Measurements from ENCODE around the gene TSC2. TPM values are rescaled to one million over a fixed set of nuclear protein-coding genes. Genes with fewer than 3 reads are reported as not detected.
"Not testable (repeated sequence)": the region's sequence is repeated elsewhere in the genome, so short reads cannot be mapped to it uniquely, and the experiment has no call there.

Gene TSC2
- total RNA-seq, 1 donor = 71.1 TPM

DNA sequence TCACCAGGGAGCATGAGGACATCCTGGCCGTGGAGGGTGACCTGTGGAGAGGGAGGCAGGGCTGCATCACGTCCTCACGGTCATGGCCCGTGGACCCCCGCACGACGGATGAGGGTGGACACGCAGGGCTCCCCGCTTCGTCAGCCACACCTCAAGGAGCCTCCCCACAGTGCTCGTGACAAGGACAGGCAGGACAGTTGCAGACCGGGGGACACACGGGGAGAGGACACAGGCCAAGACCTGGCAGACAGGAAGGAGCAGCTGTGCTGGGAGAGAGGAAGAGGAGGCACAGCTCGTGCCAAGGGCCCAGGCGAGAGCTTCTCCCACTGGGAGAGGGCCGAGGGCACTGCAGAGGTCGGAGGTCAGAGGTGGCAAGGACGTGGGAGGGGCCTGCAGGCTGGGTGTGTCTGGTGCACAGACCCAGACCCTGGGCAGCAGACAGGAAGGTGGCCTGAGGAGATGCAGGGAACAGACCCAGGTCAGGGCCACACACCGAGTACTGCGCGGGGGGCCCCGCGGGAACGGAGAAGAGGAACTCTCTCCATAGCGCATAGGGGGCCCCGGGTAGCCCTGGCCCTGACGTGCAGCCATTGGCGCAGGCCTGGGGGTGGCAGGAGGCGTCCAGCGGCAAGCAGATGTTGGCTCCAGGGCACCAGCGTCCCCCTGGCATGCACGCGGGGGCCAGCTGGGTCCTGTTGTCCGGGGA is 67.3 kb downstream of the TSC2 start:
- DNase-seq (ENCODE audit: low read depth in 2 of 3, low spot score in 2 of 3) = not testable (repeated sequence)

DNA sequence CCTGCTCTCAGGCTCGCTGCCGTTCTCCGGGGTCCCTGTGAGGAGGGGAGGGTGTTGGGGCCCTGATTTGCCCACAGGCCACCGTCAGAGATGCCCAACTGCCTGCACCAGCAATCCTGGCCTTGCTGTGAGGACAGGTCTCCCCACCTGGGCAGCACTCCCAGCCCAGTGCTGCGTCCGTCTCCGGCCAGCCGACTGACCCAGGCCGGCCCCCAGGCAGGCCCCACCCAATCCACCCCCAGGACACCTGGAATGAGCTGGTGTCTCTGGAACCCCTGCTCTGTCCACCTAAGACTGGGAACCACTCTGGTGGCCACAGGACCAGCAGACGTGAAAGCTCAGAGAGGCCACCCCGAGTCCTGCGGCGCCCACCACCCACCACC is 67.8 kb downstream of the TSC2 start:
- no peak for DNase-seq (ENCODE audit: low read depth in 2 of 3, low spot score in 2 of 3)

DNA sequence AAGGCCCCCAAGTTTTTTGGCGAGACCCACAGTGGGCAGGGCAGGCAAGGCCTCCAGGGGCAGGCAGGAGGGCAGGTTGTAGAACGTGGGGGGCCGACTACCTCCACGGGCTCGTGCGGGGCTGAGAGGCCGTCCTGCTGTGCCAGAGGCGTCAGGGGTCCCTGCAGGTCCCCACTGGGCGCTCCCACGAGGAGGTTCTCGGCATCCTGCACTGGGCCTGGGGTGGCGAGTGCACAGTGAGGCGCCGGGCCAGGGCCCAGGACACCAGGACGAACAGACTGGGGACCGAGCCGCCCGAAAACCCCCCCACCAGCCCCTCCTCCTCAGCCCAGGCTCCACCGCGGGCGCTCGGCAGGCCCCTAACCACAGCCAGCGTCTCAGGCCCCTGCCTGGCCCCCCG is 68.6 kb downstream of the TSC2 start:
- not testable (repeated sequence) for DNase-seq (ENCODE audit: low read depth in 2 of 3, low spot score in 2 of 3)

DNA sequence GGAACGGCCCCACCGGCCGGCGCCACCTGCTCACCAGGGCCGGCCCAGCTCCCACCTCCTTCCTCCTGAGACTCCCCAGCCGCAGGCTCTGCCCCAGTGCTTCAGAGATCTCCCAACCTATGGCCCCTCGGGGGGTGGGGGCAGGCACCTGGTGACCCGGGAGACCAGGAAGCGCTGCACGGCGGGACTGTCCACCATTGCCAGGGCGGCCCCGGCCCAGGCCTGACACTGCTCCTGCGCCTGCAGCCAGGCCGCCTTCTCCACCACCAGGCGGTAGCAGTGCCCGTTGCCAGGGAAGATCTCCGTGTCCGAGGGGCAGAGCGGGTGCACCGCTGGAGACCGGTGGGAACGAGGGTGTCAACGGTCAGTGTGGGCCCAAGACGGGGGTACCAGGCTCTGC is 69.6 kb downstream of the TSC2 start:
- not testable (repeated sequence) for DNase-seq (ENCODE audit: low read depth in 2 of 3, low spot score in 2 of 3)

DNA sequence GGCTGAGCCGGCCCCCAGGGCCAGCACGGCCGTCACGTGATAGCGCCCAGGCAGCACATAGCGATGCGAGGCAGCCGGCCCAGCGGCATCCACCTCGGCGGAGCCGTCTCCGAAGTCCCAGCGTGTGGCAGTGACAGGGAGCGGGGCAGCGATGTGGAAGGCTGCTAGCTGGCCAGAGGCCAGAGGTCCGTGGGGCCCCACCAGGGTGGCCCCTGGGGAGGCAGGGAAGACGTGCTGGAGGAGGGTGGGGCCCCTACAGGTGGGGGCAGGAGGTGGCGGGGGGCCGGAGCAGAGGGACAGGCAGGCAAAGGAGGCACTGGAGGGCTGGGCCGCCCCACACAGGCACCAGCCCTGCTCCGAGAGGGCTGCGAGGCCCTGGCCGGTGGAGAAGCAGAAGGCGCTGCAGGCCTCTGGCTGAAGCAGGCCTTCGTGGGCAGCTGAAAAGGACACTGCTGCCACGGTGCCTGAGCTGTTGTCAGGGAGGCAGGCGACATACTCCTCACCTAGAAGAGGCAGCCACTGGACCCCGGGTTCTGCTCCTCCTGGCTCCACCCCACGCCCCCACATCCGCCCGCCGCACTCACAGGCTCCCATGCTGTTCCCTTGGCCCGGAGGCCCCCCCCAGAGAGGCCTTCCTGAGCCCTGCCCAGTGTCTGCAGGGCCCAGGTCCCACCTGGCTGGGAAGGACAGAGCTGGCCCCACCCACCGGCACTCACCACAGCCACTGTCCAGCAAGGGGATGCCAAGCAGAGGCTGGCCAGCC is 70.4 kb downstream of the TSC2 start:
- not testable (repeated sequence) for DNase-seq (ENCODE audit: low read depth in 2 of 3, low spot score in 2 of 3)

DNA sequence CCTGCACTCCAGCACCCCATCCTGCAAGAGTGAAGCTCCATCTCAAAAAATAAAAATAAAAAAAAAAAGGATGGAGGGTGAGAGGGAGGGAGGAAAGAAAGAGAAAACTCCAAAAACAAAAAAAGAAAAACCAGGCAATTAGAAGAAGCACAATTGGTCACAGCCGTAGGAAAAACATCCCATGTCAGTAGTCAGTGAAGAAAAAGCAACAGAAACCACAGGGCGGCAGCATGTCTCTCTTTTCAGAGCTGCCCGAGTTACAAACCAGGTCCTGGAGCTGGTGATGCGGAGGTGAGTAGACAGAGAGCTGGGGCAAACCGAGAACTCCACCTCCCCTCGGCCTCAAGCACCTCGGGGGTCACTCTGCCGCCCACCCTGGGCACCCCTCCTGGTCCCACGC is 73.5 kb downstream of the TSC2 start:
- peak in 2 of 3 donors; percentile 42 to 72 for DNase-seq (ENCODE audit: low read depth in 2 of 3, low spot score in 2 of 3)

DNA sequence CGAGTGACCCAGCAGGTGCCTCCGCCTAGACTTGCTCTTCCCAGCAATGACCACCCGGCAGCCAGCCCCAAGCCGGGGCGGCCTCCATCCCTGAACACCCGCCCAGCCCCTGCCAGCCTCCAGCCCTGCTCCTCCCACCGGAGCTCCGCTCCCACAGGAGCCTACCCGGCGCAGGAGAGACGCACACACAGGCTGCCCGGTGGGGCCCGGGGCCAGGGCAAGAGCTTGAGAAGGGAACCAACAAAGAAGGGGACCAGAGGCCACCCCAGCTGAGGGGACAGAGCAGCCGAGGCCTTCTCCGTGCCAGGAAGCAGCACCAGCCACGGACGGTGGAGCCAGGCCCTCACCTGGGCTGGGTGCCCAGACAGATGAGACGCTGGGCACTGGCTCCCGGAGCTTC is 74.1 kb downstream of the TSC2 start:
- no peak for DNase-seq (ENCODE audit: low read depth in 2 of 3, low spot score in 2 of 3)

DNA sequence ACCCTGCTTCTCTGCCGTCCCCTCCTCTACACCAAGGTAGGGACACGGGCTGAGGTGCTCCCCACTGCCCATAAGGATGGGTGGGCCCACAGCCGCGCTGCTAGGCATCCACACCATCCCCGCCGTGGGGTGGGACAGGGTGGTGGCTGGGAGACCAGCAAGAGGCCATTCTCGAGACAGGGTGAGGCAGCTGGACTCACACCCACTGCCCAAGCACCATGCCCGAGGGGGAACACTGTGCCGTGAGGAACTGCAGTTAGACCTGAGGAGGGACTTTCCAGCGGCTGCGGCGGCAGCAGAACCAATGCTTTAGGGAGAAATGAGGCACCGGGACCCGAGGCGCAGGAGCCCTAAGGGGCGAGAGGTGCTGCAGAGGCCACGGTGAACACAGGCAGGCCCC is 74.6 kb downstream of the TSC2 start:
- no peak for DNase-seq (ENCODE audit: low read depth in 2 of 3, low spot score in 2 of 3)

DNA sequence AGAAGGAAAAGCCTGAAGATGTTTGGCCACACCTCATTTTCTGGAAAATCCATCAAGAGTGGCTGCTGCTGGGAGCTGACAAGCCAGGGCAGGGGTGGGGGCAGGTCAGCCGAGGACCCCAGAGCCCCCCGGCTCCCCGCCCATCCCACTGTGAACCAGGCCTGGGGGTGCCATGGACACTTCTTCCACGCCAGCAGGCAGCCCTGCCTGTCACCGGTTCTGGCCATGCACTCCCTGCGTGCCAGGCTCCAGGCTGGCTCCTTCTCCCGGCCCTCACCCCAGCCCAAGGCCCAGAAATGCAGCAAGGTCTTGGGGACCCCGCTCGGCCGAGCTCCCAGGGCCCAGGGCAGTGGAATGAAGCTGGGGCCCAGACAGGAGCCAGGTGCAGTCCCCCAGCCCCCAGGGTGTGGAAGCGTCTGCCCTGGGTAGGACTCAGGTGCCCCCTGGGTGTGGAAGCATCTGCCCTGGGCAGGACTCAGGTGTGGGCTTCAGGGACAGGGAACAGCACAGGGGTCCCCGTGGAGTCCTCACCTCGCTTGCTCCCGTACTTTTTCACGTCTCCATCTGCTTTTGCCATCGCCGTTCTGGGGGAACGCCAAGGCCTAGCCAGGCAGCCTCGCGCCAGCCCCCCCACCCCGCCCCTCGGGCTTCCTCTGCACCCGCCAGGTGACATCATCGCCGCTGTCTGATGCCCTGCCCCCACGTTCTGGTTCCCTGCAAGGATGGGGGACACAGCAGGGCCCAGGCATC is 75.3 kb downstream of the TSC2 start:
- not testable (repeated sequence) for DNase-seq (ENCODE audit: low read depth in 2 of 3, low spot score in 2 of 3)

DNA sequence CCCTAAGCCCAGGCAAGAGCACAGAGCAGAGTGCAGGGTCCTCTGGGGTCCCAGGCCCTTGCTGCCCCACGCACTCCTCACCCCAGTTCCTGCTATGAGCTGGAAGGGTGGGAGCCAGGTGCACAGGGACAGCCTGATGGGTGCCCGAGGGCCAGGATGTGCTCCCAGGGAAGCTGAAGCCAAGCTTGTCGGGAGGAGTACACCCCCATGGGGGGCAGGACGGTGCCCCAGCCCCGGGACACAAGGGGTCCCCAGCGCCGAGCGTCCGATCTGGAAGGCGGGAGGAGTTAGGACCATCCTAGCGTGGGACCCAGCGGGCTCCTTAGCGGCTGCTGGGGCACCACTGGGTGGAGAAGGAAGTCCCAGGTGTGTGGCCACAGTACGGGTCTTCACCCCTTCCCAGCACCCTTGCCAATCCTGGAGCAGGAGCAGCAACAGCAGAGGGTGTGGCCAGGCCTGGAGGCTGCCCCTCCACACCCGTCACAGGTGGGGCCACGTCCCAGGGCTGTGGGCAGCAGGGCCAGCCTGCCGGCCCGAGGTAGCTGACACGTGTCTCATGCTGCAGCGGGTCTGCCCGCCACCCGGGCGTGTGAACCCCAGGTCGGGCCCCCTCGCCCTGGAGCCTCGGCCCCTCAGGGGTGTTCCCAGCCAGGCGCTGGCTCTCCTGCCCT is 76.1 kb downstream of the TSC2 start:
- DNase-seq (ENCODE audit: low read depth in 2 of 3, low spot score in 2 of 3) = not testable (repeated sequence)

DNA sequence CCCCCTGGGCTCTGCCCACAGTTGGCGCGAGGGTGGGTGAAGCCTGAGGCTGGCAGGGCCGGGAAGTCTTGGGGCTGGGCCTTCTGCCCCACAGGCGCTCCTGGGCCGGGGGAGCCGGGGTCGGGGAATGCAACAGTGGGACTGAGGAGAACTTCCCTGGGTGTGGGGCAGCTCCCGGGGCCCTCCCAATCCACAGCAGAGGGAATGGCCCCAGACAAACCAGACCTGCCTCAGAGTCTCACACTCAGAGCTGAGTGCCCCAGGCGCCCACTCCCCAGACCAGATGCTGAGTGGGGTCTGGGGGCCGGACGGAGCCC is 76.5 kb downstream of the TSC2 start:
- DNase-seq (ENCODE audit: low read depth in 2 of 3, low spot score in 2 of 3) = not testable (repeated sequence)

DNA sequence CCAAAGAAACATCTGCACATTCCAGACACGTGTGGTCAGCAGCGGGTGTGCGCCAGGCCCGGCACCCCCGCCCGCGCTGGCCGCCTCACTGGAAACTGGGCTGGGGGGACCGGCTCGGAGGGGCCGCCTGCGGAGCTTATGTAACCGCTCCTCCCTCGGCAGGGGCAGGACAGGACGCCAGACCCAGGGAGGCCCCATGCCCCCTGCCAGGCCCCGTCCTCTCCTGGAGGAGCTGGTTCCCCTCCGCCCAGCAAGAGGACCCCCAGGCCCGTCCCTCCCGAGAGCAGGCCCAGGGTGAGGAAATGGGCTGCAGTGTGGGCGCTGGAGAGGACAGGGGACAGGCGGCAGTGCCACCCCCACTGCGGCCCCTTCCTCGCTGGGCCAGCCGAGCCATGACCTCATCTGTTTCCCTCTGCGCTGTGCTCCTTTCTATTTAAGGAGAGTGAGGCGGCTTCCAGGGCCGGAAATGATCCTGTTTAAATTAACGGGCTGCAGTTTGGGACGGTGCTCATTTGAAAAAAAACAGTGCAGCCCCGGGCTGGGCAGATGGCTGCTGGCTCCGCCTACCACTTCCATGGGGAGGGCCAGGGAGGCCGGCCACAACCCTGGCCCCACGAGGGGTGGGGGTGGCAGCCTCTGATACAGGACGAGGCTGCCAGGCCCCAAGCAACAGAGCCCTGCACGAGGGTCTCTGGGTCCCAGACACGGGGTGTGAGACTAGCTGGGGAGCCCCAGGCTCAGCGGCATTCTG is 77.1 kb downstream of the TSC2 start:
- DNase-seq (ENCODE audit: low read depth in 2 of 3, low spot score in 2 of 3) = peak in 1 of 3 donors; percentile 25

DNA sequence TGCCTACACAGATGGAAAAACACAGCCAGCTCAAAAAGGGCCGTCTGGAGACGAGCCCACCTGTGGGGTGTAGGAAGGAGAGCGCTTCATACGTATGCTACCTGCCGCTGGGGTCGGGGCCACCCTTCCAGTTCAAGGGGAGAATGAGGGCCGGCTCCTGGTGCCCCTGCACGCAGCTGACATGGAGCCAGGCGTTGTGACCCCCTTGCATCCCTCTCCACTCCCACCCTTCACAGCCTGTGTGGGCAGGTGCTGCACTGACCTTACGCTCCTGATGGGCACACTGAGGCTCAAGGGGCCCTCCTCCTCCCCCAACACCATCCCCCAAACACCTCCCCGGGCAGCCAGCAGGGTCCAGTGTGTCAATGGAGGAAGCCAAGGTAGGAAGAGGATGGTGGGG is 77.8 kb downstream of the TSC2 start:
- DNase-seq (ENCODE audit: low read depth in 2 of 3, low spot score in 2 of 3) = not testable (repeated sequence)

DNA sequence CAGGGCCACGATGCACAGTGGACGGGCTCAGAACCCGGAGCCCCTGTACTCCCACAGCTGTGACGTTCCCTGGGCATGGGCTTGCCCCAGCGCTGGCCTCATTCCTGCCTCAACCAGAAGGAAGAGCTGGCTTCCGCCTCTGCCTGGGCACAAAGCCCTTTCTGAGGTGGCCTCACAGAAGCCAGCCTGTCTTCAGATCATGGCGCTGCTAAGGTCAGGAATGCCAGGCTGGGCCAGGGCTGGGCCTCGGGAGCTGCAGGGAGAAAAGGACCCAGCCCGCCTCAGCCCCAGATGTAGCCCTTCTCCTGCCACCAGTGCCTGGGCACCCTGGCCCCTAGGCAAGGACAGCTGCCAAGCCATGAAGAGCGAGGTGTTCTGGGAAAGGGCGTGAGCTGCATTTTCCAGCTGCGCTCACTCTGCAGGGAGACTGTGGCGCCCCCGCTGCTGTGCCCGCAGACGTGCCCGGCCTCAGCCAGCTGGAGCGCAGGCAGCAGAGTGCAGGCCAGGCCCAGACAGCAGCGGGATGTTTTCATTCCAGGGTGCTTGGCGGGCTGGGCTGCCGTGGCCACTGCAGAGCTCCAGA is 78.5 kb downstream of the TSC2 start:
- not testable (repeated sequence) for DNase-seq (ENCODE audit: low read depth in 2 of 3, low spot score in 2 of 3)

DNA sequence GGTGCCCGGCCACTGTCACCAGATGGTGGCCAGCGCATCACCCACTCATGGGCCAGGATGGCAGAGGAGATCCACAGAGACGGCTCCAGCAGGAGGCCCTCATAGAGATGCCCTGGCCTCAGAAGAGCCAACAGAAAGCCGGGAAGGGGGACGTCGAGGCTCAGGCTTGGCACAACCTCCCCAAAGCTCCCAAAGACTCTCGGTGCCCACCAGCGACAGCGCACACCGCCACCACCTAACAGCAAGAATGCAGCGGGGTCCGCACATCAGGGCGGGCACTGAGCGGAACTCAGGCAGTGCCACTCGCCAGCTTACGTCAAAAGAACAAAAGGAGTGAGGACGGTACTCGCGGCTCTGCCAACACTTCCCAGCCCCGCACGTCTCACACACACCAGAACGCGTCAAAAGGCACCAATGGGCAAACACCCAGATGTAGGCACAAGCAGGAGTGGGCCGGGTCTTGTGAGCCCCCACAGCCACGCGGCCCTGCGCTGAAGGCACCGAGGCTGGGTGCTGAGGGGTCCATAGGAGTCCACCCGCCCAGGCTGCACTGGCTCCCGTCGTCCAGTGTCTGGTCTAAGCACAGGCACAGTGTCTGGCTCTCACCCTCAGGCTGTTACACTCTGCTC is 79.3 kb downstream of the TSC2 start:
- DNase-seq (ENCODE audit: low read depth in 2 of 3, low spot score in 2 of 3) = not testable (repeated sequence)

DNA sequence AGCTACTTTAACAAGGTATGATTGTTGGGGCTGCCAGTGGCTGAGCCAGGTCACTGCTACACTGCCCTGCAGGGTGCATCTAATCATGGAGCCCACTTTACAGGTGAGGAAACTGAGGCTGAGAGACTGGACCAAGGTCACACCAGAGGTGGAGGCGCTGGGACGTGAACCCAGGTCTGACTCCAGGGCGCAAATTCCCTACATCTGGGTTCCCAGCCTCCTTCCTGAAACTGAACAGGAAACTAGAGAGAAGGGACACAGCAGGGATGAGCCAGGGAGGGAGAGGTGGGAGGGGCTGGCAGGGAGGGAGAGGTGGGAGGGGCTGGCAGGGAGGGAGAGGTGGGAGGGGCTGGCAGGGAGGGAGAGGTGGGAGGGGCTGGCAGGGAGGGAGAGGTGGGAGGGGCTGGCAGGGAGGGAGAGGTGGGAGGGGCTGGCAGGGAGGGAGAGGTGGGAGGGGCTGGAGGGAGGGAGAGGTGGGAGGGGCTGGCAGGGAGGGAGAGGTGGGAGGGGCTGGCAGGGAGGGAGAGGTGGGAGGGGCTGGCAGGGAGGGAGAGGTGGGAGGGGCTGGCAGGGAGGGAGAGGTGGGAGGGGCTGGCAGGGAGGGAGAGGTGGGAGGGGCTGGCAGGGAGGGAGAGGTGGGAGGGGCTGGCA is 80.0 kb downstream of the TSC2 start:
- DNase-seq (ENCODE audit: low read depth in 2 of 3, low spot score in 2 of 3) = not testable (repeated sequence)

DNA sequence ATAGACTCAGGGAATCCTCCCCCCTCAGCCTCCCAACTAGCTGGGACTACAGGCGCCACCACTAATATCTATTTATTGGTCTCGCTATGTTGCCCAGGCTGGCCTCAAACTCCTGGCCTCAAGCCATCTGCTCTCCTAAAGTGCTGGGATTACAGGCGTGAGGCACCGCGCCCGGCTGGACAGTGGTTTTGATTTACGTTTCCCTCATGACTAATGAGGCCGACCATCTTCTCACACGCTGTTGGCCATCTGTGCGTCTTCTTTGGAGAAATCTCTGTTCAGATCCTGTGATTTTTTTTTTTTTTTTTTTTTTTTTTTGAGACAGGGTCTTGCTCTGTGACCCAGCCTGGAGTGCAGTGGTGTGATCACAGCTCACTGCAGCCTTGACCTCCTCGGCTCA is 81.5 kb downstream of the TSC2 start:
- DNase-seq (ENCODE audit: low read depth in 2 of 3, low spot score in 2 of 3) = not testable (repeated sequence)

DNA sequence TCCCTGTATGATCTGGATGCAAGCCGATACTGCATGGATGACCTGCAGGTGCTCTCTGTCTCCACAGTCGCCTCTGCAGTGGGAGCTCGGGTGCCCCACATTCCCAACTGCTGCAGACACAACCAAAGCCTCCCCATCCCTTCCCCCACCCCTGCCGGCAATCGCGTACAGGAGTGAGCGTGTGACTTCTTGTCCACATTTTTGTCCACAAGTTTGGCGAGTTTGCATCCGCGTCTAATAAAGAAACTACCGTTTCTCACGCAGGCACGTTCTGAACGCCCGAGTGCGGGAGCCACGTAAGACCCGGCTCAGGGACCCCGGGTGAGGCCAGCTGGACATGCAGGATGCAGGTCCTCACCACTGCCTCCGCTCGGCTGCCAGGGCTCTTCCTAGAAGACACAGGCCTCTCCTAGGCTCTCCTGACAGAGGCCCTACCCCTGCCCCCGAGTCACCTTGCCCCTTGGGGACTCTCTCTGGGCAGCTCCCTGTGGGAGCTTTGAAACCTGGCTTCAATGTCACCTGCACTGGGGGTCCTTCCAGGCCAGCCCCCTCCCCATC is 82.2 kb downstream of the TSC2 start:
- not testable (repeated sequence) for DNase-seq (ENCODE audit: low read depth in 2 of 3, low spot score in 2 of 3)

DNA sequence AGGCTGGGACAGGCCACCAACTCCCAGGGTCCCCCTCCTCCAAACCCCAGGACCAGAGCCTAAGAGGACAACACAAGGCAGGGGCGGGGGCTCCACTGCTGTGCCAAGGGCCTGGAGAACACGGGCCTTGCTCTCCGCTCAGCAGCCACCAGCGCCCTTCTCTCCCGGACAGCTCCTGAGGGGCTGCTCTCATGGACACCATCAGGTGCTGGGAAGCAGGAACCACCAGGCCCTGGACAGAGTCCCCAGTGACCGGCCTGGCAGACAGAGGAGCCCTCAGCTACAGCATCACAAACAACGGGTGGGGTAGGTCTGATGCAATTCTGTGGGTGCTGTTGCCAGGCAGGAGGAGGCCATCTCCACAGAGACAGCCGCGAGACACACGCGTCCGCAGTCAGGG is 86.0 kb downstream of the TSC2 start:
- not testable (repeated sequence) for DNase-seq (ENCODE audit: low read depth in 2 of 3, low spot score in 2 of 3)
